Measurements from ENCODE around the gene CORIN.

The CORIN gene, protein sequence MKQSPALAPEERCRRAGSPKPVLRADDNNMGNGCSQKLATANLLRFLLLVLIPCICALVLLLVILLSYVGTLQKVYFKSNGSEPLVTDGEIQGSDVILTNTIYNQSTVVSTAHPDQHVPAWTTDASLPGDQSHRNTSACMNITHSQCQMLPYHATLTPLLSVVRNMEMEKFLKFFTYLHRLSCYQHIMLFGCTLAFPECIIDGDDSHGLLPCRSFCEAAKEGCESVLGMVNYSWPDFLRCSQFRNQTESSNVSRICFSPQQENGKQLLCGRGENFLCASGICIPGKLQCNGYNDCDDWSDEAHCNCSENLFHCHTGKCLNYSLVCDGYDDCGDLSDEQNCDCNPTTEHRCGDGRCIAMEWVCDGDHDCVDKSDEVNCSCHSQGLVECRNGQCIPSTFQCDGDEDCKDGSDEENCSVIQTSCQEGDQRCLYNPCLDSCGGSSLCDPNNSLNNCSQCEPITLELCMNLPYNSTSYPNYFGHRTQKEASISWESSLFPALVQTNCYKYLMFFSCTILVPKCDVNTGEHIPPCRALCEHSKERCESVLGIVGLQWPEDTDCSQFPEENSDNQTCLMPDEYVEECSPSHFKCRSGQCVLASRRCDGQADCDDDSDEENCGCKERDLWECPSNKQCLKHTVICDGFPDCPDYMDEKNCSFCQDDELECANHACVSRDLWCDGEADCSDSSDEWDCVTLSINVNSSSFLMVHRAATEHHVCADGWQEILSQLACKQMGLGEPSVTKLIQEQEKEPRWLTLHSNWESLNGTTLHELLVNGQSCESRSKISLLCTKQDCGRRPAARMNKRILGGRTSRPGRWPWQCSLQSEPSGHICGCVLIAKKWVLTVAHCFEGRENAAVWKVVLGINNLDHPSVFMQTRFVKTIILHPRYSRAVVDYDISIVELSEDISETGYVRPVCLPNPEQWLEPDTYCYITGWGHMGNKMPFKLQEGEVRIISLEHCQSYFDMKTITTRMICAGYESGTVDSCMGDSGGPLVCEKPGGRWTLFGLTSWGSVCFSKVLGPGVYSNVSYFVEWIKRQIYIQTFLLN

DNA sequence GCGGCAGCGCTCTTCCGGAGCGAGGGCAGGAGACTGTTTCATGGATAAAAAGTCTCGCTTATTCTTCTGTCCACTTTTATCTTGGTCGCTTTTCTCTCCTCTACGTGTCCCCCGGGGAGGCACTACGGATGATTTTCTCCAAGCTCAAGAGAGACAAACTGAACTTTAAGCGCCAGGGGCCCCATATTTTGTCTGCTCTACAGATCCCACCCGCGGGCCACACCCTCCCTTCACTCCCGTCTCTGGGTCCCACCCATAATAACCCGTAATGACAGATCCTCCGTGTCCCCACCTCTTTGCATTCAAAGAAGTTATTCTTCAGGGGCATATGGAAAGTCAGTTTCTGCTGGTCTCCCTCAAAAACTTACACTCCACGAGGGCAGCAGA, at the start of gene CORIN:
Gene CORIN, minus strand, starts transcription at position 160 of the 387 bp plus-strand sequence. Its CDS starts 118 bp downstream, at position 42.
- DNase-seq = no peak

DNA sequence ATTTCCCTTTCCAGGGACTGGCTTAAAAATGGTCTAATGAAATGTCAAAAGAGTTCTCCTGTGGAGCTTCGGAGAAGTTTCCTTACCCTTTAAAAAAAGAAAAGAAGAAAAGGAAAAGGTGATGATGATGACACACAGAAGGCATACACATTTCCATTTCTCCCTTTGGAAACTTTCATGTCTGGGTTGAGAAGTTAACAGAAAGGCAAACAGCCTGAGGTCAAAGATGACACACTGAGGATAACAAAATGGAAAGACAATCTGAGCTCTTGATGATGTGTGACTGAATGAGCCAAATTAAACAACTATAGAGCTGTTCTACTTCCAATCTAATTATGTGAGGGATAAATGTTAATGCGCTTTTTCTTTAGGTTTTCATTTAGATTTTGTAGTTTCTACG, 44.4 kb upstream of the CORIN start:
- DNase-seq = no peak

DNA sequence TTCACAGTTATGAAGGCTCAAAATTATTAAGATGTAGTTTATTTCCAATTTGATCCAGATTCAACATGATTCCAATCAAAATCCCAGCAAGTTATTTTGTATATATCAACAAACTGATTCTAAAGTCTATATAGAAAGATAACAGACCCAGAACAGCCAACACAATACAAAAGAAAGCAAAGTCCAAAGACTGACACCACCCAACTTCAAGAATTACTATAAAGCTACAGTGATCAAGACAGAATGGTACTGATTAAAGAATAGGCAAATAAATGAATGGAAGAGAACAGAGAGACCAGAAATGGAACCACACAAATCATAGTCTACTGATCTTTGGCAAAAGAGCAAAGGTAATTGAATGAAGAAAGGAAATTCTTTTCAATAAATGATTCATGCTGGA, 41.6 kb upstream of the CORIN start:
- no peak for DNase-seq

DNA sequence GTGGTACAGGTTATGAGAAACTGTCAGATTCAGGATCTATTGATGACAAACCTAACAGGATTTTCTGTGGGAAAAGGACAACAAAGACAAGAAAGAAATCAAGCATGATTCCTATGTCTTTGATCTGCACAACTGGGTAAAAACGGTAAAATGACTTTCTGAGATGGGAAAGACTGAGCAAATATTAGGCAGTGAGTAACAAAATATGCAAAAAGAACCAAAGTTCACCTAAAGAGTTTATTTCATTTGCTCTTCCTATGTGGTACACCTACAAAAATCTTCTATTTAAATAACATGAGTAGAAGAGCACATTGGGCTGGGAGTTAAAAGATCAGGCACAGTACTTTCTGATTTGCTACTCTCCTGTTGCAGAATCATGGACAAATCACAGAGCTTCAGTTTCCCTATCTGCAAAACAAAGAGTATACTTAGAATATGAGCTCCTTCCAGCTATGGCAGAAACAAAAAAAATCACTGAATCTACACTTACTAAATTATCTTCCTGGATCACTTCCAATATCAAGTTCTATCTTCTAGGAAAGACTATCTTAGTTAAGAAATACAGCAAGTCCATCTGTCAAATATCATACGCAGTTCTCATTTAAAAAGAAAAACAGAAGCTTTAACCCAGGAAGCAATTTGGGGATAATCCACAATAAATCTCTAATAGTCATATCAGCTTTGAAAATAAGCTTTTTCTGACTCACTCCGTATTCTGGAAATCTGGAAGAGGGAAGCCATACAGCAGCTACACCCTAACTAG, 39.1 kb upstream of the CORIN start:
- DNase-seq = no peak

DNA sequence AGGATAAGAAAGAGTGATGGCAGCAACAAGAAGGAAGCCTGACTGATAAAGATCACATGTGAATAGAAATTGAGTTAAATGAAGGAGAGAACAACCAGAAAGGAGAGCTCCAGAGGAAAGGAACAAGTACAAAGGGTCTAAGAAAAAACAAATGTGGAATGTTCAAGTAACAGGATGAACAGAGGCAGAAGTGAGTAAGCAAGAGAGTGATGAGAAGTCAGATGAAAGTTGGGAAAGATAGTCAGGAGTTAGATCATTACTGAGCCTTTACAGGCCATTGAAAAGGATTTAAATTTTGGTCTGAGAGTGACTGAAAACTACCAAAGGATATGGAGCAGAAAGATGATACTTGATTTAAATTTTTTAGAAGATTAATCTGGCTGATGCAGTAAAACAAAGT, 38.4 kb upstream of the CORIN start:
- no peak for DNase-seq

DNA sequence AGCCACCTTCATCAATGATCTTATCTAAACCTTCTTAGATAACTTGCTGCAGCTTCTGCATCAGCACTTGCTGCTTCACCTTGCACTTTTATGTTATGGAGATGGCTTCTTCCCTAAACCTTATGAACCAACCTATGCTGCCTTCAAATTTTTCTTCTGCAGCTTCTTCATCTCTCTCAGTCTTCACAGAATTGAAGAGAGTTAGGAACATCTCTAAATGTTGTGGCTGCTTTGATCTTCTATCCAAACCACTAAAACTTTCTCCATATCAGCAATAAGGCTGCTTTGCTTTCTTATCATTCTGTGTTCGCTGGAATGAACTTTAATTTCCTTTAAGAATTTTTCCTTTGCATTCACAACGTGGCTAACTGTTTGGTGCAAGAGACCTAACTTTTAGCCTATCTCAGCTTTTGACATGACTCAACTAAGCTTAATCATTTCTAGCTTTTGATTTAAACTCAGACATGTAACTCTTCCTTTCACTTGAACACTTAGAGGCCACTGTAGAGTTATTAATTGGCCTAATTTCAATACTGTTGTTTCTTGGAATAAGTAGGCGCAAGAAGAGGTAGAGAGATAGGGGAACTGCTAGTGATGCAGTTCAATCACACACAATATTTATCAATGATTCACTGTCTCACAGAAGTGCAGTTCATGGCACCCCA, 36.1 kb upstream of the CORIN start:
- DNase-seq = no peak

DNA sequence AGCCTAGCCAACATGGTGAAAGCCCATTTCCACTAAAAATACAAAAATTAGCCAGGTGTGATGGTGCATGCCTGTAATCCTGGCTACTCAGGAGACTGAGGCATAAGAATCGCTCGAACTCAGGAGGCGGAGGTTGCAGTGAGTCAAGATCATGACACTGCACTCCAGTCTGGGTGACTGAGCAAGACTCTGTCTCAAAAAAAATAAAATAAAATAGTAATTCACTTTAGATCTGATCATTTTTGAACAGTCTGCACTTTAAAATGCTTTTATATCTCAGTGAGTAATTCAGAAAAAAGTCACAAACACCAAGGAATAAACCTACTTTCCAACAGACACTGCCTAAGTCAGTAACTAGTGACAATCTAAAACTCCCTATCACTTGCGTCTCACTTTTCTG, 25.6 kb upstream of the CORIN start:
- DNase-seq = no peak

DNA sequence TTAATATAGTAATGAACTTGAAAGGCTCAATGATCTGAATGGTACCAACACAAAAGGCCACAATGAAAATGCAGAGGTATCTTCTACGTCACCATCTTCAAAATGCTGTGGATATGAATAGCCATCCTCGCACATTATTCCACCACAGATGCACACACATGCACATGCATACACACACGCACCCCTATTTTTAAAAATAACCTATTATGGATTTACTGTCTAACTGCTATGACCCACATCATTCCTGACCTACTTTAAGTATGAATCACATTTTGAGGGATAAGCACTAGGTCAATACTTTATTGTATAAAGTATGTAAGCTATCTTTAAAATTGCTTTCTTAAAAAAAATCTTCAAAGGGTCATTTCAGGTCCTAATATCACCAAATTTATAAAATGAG, 24.4 kb upstream of the CORIN start:
- no peak for DNase-seq

DNA sequence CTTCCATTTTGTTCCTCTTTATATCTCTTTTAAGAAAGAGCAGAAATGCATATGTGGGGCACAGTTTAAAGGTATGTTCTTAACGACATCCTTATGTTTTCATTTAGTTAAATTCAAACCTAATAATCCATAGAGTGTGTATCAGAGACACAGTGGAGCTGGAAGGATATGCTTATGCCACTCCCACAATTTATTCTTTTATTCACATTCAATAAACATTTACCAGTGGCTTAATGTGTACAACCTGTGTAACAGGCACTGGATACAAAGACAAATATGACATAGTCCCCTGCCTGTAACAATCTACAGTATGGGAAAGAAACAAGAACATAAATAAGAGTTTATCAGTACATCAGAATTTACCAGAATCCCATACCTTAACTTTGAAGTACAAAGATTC, 22.4 kb upstream of the CORIN start:
- DNase-seq = no peak

DNA sequence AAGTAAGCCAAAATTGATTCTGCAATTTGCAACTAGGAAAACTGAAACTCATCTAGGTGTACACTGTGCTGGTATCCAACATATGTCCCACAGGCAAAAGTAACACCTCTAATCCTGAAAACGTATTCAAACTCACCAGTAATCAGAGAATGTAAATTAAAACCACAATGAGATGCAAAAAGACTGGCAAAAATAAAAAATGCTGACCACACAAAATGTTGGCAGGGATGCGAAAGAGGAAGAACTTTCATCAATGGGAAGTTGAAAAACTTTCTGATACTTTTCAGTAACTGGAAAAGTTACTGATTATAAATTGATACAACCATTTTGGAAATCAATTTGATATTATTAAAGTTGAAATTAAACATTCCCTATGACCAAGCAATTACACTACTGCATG, 20.1 kb upstream of the CORIN start:
- no peak for DNase-seq

DNA sequence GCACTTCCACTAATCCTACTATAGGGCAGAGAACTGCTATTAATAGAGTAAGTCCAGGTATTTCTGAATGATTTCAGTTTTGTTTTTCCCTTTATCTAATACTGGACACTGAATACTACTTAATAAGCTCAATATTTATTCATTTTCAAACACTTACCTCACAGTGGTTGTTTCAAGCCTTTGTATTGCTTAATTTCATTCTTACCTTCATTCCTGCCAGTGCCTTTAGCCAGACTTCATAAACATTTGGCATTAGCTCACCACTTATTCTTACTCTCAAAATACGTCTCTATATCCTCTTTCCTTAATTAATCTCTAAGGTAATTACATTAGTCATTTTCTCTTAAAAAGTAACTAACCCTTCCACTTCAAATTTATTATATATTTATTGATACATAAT, 18.8 kb upstream of the CORIN start:
- DNase-seq = no peak

DNA sequence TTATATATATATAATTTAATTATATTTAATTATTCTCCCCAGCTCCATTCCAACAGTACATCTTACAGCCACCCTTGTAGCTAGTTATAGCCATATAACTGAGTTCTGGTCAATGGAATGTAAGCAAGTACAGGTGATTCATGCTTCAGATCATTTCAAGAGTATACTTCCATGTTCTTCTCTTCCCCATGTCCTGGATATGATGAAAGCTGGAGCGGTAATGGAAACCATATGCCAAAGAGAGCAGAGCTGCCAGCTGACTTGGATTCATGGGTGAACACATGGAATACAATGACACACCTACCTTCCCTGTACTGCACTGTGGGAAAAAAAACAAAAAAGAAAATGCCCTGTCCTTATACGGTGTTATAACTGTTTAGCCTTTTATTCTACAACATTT, 17.5 kb upstream of the CORIN start:
- no peak for DNase-seq

DNA sequence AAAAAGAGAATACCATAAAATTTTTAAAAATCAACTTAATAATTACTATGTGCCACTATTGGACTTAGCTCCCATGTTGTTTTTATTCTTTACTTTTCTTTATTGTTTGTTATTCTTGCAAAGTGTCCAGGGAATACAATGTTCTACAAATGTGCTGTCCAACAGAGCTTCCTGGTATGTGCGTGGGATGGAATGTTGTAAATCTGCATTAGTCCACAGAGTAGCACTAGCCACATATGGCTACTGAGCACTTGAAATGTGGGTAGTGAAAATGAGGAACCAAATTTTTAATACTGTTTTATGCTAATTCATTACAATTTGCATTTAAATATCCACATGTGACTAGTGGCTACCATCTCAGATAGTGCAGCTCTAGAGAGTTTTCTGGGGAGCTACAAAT, 14.3 kb upstream of the CORIN start:
- no peak for DNase-seq

DNA sequence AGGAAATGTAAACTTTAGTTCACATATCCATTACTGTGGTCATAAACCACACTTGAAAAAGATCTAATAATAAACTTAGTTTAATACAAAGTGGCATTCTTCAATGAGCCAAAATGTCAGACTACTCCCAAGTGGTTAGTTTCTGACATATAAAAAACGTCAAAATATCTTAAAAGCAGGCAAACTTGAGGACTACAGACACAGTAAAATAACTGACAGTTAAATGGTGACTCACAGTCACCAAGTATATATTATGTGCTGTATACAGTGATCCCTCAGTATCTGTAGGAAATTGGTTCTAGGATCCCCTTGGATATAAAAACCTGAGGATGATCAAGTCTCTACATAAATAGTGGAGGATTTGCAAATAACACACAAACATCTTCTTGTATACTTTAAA, 11.6 kb upstream of the CORIN start:
- DNase-seq = no peak

DNA sequence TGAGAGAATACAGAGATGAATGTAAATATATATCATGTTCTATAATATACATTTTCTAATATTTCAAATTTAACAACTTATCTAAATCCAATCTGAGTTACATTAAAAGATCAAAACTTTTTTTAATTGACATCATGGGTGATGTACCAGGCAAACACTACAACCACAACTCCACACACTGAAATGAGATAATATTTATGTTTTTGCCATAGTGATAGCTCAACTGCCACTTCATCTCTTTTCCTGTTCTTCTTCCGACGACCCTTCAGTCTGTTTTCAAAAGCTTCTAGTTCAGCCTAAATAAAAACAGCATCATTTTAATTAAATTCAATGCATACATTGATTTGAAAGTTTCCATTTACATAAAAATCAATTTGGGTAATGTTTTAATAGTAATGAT, 10.2 kb upstream of the CORIN start:
- no peak for DNase-seq

DNA sequence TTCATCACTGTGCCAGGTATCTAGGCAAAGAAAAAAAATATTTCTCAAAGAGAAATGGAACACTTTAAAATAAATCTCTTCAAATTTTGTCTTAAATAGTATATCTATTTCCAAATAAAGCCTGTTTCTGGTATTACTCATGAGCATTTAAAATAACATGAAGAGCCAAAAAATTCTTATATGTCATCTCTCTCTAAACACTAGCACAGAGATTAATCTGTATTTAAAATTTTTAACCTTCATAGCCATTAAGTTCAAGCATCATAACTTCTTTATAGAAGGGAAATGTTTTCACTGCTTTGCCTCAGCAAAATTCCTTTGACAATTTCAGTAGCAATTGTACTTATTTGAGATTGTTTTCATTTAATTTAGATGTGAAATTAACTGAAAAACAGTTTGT, 5.1 kb upstream of the CORIN start:
- DNase-seq = no peak

DNA sequence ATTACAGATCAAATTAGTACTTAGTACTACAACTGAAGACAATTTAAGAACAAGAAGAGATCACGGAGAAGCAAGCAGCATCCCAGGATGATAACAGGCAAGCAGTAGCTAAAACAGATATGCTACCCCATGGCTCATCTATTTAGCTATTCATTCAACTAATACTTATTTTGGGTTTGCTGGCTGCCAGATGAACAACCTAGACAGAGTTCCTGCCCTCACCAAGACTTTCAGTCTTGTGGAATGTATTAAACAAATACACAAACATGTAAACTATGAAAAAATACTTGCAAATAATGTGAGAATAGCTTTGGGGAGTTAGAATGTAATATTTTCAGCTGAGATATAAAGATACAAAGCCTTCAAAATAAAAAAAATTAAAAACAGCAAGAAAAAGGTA, 2.4 kb upstream of the CORIN start:
- no peak for DNase-seq

DNA sequence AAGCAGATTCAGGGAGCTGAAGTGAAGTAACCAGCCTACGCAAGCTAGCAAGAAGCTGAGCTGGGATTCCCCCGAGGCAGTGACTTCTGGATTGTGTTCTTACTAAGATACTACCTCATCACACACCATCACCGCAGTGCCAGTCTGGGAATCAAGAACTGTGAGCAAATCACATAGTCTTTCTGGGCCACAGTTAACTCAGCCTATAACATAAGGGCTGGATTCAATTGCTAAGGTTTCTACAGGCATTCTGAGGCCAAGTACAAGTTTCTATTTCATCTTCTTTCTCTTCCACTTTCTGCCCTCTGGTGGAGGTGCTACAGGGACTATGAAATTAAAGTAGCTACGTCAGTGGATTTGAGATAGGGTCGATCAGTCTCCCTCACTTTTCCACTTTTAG, 1.4 kb upstream of the CORIN start:
- no peak for DNase-seq

DNA sequence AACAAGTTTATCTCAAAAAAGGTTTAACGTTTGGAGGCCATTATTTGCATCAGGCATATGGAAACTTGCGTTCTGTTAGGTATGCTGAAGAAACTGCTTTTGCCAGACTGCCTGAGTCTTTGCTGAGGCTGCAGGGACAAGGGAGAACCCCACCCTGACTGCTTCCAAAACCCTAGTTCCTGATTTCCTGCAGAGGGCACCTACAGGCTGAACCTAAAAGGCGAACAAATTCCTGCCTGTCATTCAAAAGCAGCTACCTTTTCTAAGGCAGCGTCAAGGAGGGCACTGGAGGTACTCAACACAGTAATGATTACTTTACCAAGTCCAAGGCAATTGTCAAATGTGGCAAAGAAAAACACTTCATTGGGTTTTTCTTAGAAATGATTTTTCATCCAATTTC, 578 bp upstream of the CORIN start:
- DNase-seq = no peak

DNA sequence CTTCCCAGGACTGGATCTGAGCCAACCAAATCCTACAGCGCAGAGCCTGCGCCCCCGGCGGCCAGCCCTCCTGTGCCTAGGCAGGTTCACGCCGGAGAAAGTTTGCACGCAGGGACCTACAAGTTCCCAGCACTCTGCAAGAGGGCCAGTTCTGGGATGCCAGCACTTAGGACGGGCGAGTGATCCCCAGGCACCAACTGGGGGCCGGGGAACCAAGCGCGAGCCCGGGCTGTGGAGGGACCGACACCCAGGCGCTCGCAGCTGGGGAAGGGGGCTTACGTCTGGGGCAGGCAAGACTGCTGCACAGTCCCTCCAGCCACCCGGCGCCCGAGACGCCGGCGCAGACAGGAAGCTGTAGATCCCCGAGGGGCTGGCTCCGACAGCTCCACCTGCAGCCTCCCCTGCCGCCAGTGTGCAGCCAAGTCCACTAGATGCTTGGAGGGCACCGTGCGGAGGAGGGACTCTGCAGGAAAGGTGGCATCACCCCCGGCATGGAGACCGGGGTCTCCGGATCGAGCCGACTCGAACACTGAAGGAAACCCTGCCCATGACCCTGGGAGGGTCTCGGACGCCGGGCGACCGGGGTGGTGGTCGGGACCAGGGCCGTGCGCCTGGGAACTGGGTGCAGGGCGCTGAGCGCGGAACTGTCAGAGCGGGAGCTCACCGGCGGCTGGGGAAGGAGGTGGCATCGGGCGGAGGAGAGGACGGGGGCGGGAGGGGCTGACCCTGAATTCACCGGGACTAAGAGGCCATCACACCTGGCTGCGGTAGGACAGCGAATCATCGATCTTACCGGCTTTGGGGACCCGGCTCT, 566 bp downstream of the CORIN start:
- peak; percentile 21 for DNase-seq

DNA sequence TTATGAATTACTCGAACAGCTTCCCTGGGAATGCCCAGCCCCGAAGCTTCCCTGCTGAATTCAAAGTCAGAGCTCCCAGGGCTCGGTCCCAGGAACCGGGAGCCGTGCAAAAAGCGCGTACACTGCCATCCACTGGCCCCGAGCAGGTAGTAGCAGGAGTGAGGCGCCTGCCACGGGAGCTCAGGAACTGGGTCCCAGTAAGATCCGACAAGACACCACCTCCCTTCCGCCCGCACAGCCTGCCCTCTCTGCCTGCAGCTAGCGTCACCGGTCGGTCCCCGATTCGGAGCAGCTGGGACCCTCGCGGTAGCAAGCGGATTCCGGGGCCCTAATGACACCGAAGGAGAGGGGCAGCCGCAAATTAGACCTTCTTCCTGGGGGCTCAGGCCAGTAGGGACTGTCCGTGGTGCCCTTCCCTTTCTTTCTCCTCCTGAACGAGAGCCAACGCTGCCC, 1.2 kb downstream of the CORIN start:
- DNase-seq = peak; percentile 83

DNA sequence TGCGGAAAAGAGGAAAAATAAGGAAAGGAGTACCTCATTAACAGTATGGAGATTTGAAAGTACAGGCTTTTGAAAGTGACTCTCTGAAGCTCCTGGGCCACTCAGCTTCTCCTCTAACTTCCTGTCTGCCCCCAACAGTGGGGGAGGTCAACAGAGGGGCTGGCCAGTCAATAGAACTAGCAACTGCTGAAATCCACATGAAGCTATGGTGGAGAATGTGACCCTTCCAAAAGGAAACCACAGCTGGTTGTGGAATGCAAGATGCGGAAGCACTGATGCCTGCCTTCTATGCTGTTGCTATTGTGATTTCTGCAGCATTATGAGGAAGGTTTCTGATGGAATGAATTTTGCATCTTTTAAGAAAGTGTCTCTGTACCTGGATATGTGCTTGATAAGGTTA, 2.4 kb downstream of the CORIN start:
- DNase-seq = no peak
